Astrocyte (in vitro differentiated cells and primary cell): ENCODE results near the gene TUBA3C. TPM values are rescaled to one million over a fixed set of nuclear protein-coding genes. Genes with fewer than 3 reads are reported as not detected.

Experiments
- DNase-seq: peaks from one replicate; pipeline ENCODE4 v3.0.0-alpha.2; 2010; ENCODE audit warnings: low read depth
- FAIRE-seq: peaks from 2 replicates; lab custom pipeline; 2011; peaks lifted over from hg19 to GRCh38; lab: Jason Lieb, UNC
- H2AFZ ChIP-seq: 2 replicates; pipeline ENCODE4 v1.6.0; 2012; ENCODE audit warnings: low read depth, low read length, inconsistent platforms
- H3K27ac ChIP-seq: 2 replicates; pipeline ENCODE4 v1.5.1; 2011; ENCODE audit warnings: low read depth, low read length, inconsistent platforms
- H3K27me3 ChIP-seq: 2 replicates; pipeline ENCODE4 v1.6.0; 2011; ENCODE audit warnings: low read length, inconsistent platforms; ENCODE audit not compliant: insufficient read depth
- H3K36me3 ChIP-seq: 2 replicates; pipeline ENCODE4 v1.5.1; 2011; ENCODE audit warnings: low read length, inconsistent platforms; ENCODE audit not compliant: insufficient read depth
- H3K4me1 ChIP-seq: 2 replicates; pipeline ENCODE4 v1.5.1; 2011; ENCODE audit warnings: low read length, inconsistent platforms; ENCODE audit not compliant: insufficient read depth
- H3K4me2 ChIP-seq: 2 replicates; pipeline ENCODE4 v1.6.0; 2012; ENCODE audit warnings: low read length, inconsistent platforms
- H3K4me3 ChIP-seq: 2 replicates; pipeline ENCODE4 v1.5.1; 2011; ENCODE audit warnings: low read depth, mild to moderate bottlenecking, low read length, inconsistent platforms; ENCODE audit not compliant: insufficient read depth
- H3K79me2 ChIP-seq: 2 replicates; pipeline ENCODE4 v1.6.0; 2012; ENCODE audit warnings: mild to moderate bottlenecking, low read length, inconsistent platforms; ENCODE audit not compliant: insufficient read depth
- H3K9ac ChIP-seq: 2 replicates; pipeline ENCODE4 v1.6.0; 2012; ENCODE audit warnings: mild to moderate bottlenecking, low read length, inconsistent platforms
- H3K9me3 ChIP-seq: 2 replicates; pipeline ENCODE4 v1.5.1; 2012; ENCODE audit warnings: low read depth, mild to moderate bottlenecking, low read length, inconsistent platforms; ENCODE audit not compliant: insufficient read depth
- H4K20me1 ChIP-seq: 2 replicates; pipeline ENCODE4 v1.6.0; 2012; ENCODE audit warnings: low read length, inconsistent platforms; ENCODE audit not compliant: insufficient read depth
- H3K27ac Mint-ChIP-seq: one replicate; pipeline ENCODE4 v1.8.0; 2021; ENCODE audit warnings: mild to moderate bottlenecking, mixed read lengths; ENCODE audit not compliant: unreplicated experiment
- H3K27me3 Mint-ChIP-seq: one replicate; pipeline ENCODE4 v1.8.0; 2021; ENCODE audit warnings: low read depth, mixed read lengths; ENCODE audit not compliant: unreplicated experiment
- H3K36me3 Mint-ChIP-seq: one replicate; pipeline ENCODE4 v1.8.0; 2021; ENCODE audit warnings: low read depth, mixed read lengths; ENCODE audit not compliant: unreplicated experiment
- H3K4me1 Mint-ChIP-seq: one replicate; pipeline ENCODE4 v1.8.0; 2021; ENCODE audit warnings: low read depth, mixed read lengths; ENCODE audit not compliant: unreplicated experiment
- H3K4me3 Mint-ChIP-seq: one replicate; pipeline ENCODE4 v1.8.0; 2021; ENCODE audit warnings: mild to moderate bottlenecking, moderate library complexity, mixed read lengths; ENCODE audit not compliant: unreplicated experiment
- H3K9me3 Mint-ChIP-seq: one replicate; pipeline ENCODE4 v1.8.0; 2021; ENCODE audit warnings: mild to moderate bottlenecking, mixed read lengths; ENCODE audit not compliant: unreplicated experiment
- EZH2 ChIP-seq: IDR thresholded peaks from 2 replicates; pipeline ENCODE4 v1.6.1; 2012; ENCODE audit warnings: mild to moderate bottlenecking, low read length, inconsistent platforms; ENCODE audit not compliant: insufficient read depth
- total RNA-seq: library from RNA; stranded (reverse); gene quantifications from 2 replicates; pipeline ENCODE4 v1.2.1, GENCODE V29; 2021
- TF ChIP-seq, protein P1 (sequence below): IDR thresholded peaks from 2 replicates; pipeline ENCODE4 v1.5.1; 2011; ENCODE audit warnings: low read depth, mild to moderate bottlenecking, inconsistent platforms, low read length, moderate library complexity; ENCODE audit not compliant: insufficient read depth

TUBA3C gene
- total RNA-seq, 1 donor from 2014 or later: not detected

DNA sequence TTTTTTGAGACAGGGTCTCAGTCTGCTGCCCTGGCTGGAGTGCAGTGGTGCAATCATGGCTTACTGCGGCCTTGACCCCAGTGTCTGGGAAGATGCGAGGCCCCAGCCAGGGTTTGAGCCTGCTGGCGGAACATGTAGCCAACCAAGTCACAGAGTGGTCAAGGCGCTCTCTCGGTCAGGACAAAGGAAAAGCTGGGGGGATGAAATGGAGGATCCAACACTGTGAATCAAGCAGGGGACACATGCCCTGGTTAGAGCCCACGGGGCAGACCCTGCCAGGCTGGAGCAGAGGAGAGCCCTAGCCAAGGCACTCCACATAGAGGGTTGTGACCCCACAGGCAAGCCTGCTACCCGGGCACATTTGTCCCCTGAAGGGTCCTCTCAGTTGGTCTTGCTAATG lies 10.1 kb downstream of the TUBA3C start:
- H3K4me3 ChIP-seq: no peak overlapping the region
- TF ChIP-seq, protein P1, sequence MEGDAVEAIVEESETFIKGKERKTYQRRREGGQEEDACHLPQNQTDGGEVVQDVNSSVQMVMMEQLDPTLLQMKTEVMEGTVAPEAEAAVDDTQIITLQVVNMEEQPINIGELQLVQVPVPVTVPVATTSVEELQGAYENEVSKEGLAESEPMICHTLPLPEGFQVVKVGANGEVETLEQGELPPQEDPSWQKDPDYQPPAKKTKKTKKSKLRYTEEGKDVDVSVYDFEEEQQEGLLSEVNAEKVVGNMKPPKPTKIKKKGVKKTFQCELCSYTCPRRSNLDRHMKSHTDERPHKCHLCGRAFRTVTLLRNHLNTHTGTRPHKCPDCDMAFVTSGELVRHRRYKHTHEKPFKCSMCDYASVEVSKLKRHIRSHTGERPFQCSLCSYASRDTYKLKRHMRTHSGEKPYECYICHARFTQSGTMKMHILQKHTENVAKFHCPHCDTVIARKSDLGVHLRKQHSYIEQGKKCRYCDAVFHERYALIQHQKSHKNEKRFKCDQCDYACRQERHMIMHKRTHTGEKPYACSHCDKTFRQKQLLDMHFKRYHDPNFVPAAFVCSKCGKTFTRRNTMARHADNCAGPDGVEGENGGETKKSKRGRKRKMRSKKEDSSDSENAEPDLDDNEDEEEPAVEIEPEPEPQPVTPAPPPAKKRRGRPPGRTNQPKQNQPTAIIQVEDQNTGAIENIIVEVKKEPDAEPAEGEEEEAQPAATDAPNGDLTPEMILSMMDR: no peak
- TF ChIP-seq EZH2: no peak
- H3K36me3 ChIP-seq: no peaks in the 10 kb centered on the region
- FAIRE-seq: no peak
- no peaks in the 10 kb centered on the region for H3K27me3 ChIP-seq
- Mint-ChIP-seq H3K4me1 (no peaks in the 10 kb centered on the region), H3K9me3 (peaks cover 13% of the 10 kb centered on the region), H3K4me3 (no peak overlapping the region), H3K36me3 (no peaks in the 10 kb centered on the region), H3K27me3 (no peaks in the 10 kb centered on the region), H3K27ac (no peak overlapping the region)
- H3K9ac ChIP-seq: no peak overlapping the region
- no peak overlapping the region for H3K4me2 ChIP-seq
- H3K27ac ChIP-seq: no peak overlapping the region
- H2AFZ ChIP-seq: no peak overlapping the region
- H3K79me2 ChIP-seq: no peaks in the 10 kb centered on the region
- peaks cover 12% of the 10 kb centered on the region for H3K9me3 ChIP-seq
- H3K4me1 ChIP-seq: no peaks in the 10 kb centered on the region
- H4K20me1 ChIP-seq: no peaks in the 10 kb centered on the region
- DNase-seq: no peak

DNA sequence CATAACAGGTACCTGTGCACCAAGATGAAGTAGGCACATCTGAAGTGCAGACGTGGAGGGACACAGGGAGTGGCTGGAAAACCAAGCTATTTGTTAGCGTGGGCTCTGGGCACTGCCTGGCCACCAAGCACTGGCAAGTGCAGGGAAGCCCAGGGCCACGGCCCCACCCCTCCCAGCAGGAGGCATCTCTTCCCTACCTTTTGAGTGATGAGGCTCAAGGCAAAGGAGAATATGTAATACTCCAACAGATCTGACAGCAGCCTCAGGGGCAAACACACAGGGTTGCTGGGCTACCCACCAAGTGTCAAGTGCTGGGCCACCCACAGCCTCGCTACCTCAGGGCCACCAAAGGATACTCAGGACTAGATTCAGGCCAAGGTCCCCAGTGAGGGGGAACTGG lies 11.6 kb downstream of the TUBA3C start:
- Histone ChIP-seq H3K4me2 (no peak overlapping the region), H3K4me3 (no peak overlapping the region), H3K36me3 (no peaks in the 10 kb centered on the region), H3K79me2 (no peaks in the 10 kb centered on the region), H3K27me3 (no peaks in the 10 kb centered on the region), H4K20me1 (no peaks in the 10 kb centered on the region), H2AFZ (no peak overlapping the region), H3K4me1 (no peaks in the 10 kb centered on the region), H3K9ac (no peak overlapping the region), H3K9me3 (peaks cover 12% of the 10 kb centered on the region), H3K27ac (no peak overlapping the region)
- Mint-ChIP-seq H3K9me3 (peaks cover 11% of the 10 kb centered on the region), H3K27me3 (no peaks in the 10 kb centered on the region), H3K27ac (no peak overlapping the region), H3K36me3 (no peaks in the 10 kb centered on the region), H3K4me3 (no peak overlapping the region), H3K4me1 (no peaks in the 10 kb centered on the region)
- DNase-seq (no peak), FAIRE-seq (no peak)
- TF ChIP-seq EZH2: no peak
- TF ChIP-seq, protein P1: no peak

DNA sequence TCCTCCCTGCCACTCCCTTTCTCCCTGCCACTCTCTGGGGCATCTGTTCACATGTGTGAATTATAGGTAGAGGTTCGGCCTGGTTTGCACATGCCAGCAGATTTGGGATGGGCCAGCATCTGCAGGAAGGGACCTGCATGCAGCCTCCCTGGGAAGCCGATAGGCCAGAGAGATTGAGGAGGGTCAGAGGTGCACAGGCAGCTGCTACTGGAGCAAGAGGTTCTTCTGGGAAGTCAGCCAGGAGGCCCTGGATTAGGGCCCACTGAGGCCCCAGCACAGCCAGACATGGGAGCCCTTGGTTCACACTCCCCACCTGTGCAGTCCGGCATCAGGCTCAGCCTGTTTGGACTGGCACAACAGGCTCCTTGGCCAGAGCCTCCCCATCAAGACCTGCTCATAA lies 12.1 kb downstream of the TUBA3C start:
- no peaks in the 10 kb centered on the region for H3K27me3 Mint-ChIP-seq
- H3K9me3 Mint-ChIP-seq: peaks cover 11% of the 10 kb centered on the region
- H3K79me2 ChIP-seq: no peaks in the 10 kb centered on the region
- no peak overlapping the region for H3K27ac ChIP-seq
- no peak overlapping the region for H2AFZ ChIP-seq
- no peak overlapping the region for H3K4me3 Mint-ChIP-seq
- H3K4me1 ChIP-seq: no peaks in the 10 kb centered on the region
- H3K4me2 ChIP-seq: no peak overlapping the region
- H4K20me1 ChIP-seq: no peaks in the 10 kb centered on the region
- H3K27ac Mint-ChIP-seq: no peak overlapping the region
- no peaks in the 10 kb centered on the region for H3K36me3 ChIP-seq
- FAIRE-seq (no peak), DNase-seq (no peak)
- H3K9ac ChIP-seq: no peak overlapping the region
- no peaks in the 10 kb centered on the region for H3K4me1 Mint-ChIP-seq
- H3K4me3 ChIP-seq: no peak overlapping the region
- TF ChIP-seq, protein P1: no peak
- no peak for TF ChIP-seq EZH2
- no peaks in the 10 kb centered on the region for H3K27me3 ChIP-seq
- H3K9me3 ChIP-seq: peaks cover 12% of the 10 kb centered on the region
- no peaks in the 10 kb centered on the region for H3K36me3 Mint-ChIP-seq
